ENCODE results near the gene CCDC38.
"Not testable (repeated sequence)": the region's sequence is repeated elsewhere in the genome, so short reads cannot be mapped to it uniquely, and the experiment has no call there.

Gene CCDC38

DNA sequence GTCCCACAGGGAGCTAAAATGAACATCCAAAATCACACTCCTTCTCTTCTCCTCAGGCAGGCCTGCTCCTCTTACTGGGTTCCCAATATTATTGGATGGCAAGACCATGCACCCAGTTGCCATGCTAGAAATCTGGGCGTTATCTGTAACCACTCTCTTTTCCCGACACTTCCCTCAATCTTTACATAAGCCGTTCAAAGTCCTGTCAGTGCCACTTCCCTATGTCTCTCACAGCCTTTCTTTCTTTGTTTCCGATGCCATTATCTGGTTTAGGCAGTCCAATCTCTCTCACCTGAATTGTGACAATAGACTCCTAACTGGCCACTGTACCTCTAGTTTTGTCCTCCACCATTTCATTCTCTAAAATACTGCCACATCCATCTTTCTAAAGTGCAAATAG lies 59.5 kb downstream of the CCDC38 start:
- no peak for DNase-seq (ENCODE audit: low read depth, low spot score)

DNA sequence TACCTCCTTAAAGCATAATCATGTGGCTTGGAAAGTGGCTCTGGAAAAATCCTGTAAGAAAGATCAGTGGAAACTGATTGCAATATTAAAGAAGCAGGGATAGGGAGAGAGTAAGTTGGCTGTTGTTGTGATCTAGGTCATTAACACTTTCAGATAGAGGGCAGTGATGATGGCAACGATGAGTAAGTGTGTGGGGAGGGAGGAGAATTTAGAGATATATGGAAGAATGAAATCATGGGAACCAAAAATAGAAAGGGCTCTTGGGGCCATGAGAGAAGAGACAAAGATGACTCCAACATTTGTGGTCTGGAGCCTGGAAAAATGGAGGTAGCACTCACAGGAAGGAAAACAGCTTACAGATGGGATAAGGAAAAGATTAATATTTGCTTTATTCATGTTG lies 60.3 kb downstream of the CCDC38 start:
- DNase-seq (ENCODE audit: low read depth, low spot score), result no peak

DNA sequence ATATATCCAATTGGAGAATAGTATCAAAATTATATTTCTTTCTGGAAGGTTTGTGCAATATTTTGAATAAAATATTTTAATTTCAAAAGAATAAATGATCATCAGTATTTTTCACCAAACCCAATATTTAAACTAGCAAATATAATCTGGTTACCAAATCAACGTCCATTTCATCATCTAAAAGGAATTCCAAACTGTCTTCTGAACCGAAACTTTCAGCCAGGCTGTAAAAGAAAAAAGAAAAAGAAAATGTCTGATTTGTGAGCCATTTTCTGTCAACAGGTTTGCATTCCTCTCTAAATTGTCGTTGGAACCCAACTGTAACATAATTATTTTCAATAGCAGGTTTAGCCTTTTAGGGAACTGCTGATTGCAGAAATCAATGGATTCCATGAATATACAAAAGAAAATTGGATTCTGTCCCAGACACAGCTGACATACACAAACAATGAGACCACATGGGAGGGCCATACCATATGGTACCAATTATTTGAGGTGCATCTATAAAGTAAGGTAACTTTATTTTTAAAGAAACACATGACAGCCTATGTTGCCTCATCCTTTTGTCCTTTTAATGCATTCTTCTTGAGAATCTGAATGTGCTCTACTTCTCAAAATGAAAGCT lies 61.0 kb downstream of the CCDC38 start:
- DNase-seq (ENCODE audit: low read depth, low spot score), result no peak

DNA sequence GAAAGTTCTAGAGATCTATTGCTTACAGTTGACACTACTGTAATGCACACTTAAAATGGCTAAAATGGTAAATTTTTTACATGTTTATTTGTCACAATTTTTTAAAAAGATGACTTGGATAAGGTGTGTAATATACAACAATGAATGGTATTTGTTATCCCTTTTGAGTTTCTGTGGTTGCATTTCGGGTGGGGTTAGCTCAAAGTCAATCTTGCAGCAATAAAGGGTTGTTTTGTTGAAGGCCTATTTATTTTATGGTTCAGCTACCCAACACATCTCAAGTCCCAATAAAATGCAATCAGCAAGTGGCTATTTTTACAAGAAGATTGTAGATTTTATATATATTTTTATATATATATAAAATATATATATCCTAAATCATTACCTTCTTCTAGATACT lies 61.5 kb downstream of the CCDC38 start:
- no peak for DNase-seq (ENCODE audit: low read depth, low spot score)

DNA sequence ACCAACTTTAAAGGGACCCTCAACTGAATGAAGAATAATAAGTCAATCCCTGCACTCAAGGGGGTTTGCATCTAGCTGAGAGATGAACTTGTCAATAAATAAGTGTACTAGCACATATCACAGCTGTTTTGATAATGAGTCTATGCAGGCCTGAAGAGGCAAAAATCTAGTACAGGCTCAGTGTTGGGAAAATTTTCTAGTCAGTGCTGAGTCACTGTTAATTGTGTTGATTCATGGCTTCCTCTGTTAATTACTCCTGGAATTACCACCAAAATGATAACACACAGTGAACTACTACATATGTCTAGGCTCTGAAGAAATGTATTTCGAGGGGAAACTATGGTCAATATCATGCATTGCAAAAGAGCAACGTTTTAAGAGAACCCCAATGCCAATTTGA lies 64.8 kb downstream of the CCDC38 start:
- DNase-seq (ENCODE audit: low read depth, low spot score), result no peak

DNA sequence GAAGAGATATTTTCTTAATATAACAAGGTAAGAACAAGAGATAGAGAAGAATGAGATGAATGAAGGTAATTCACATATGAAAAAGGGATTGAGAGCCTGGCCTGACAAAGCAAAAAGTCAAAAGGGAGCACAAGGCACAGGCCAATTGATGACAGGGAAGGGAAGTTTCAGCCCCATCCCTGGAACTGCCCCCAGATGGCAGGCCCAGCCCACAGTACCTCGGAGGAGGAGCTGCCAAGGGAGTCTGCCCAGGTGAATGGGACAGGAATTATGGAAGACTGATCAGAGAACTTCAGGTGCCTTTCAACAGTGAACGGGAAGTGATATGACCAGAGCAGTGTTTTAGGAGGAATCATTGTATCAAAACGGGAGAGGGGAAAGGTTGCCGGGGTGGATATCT lies 68.0 kb downstream of the CCDC38 start:
- DNase-seq (ENCODE audit: low read depth, low spot score), result no peak

DNA sequence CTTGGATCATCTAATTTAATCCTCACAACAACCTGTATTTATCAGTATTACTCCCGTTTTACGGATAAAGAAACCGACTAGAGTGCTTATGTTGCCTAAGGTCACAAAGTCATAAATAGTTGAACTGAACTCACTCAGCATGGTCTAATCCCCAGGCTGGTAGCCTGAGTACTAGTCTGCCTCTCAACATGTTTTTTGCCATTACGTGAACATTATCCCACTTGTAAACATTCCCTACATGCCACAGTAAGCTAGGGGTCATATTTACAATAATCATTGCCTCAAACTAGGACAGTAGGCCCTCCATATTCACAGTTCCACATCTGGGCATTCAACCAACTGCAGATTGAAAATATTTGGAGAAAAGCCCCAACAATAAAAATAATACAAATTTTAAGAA lies 71.5 kb downstream of the CCDC38 start:
- DNase-seq (ENCODE audit: low read depth, low spot score), result no peak

DNA sequence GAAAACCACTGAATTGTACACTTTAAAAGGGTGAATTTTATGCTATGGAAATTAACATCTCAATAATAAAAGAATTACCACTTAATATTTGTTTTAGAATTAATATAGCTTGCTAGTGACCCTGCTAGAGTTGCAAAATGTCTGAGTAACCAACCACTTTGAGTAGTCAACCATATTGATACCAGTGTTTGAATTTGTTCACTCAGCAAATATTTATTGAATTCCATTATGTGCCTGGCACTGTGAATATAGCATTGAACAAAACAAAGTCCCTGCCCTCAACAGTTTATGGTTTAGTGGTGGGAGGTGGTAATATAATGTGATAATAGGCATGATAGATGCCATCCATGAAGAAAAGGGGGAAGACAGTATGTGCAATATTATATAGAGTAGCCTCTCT lies 79.1 kb downstream of the CCDC38 start:
- DNase-seq (ENCODE audit: low read depth, low spot score), result no peak

DNA sequence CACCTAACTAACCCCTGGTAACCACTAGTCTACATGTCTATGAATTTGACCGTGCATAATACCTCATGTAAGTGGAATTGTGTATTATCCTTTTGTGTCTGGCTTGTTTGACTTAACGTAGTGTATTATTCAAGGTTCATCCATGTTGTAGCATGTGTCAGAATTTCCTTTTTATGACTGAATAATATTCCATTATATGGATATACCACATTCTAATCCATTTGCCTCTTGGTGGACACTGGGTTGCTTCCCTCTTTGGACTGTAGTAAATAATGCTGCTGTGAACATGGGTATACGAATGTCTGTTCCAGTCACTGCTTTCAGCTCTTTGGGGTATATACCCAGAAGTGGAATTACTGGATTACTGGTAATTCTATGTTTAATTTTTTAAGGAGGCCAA lies 80.4 kb downstream of the CCDC38 start:
- no peak for DNase-seq (ENCODE audit: low read depth, low spot score)

DNA sequence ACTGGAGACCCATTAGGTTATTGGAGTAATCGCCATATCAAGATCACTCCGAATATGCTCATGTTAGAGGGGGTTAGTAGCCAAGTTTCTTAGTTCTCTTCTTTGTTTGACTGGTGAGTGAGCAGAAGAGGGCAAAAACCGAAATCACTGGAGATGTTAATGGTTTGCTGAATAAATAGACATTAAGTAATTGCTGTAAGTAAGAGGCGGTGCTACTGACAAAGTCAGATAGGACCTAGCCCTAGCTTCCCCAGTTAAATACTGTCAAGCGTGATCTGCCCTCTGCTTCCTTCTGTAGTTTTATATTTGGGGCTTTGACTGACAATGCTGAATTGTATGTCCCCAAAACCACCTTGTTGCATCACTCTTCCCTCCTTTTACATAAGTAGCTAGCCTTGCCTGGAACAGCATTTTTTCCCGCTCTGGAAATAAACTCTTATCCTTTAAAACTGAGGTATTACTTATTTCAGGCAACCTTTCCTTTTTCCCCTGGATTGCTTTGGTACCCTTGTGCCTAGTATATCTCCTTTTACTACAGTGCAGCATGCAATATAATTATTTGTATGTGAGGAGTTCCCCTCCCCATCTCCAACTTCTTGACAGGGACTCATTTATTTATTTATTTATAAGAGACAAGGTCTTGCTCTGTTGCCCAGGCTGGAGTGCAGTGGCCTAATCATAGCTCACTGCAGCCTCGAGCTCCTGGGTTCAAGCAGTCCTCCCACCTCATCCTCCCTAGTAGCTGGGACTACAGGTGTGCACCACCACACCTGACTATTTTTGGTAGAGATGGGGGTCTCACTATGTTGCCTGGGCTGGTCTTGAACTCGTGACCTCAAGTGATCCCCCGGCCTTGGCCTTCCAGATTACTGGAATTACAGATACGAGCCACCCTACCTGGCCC lies 82.2 kb downstream of the CCDC38 start:
- DNase-seq (ENCODE audit: low read depth, low spot score), result no peak

DNA sequence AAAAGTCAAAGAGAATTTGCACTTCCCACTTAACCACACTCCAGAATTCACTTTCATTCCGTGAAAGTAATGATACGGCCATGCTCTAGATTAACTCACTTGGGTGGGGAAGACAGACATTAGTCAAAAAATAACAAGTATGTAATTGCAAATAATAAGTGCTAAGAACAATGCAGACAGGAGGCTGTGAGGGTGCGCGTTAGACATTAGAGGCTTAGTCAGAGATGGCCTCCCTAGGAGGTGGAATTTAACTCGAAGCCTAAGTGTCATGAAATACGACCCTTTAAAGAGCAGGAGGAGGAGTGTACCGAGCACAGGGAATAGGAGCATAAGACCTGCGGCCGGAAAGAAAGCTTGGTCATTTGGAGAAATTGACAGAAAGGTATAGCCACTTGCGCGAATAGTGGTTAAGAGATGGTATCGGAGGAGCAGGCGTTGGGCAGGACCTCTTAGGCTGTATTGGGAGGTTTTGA lies 83.0 kb downstream of the CCDC38 start:
- DNase-seq (ENCODE audit: low read depth, low spot score), result no peak

DNA sequence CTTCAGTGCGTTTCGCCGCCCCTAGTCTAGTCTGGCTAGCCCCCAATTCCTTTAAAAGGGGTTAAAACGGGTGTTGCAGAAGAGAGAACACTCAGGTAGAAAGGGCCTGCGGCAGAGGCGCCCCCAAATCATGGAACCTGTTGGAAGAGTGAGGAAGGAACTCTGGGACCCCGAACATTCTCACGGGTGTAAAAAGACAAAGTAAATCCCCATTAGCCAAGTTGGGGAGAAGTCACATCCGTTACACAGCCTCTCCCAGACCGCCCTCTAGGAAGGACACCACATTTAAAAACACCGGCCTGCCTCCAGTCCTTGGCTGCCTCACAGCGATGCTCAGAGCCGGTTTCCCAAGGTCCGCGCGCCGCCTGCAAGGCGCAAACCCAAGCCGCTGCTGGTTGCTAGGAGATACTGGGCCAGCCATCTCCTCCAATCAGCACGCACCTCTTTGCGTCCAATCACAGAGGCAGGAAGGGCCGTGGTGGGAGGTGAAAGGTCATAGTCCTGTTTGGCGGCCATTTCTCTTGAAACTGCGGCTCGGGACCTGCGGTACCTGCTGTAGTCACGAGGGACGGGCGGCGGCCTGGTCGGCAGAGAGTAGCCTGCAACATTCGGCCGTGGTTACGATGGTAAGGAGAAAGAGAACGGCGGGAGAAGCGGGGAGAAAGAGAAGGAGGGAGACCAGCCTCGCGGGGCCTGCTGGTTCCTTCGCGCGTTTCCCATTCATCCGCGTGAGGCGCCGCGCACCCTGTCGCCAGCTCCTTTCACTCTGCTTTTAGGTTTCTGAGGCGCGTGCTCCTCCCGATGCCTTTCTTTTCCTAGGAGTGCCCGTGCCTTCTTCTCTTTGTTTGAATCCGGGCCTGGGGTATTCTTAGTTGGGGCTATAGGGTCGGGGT lies 83.7 kb downstream of the CCDC38 start, which contains the start of gene SNRPF:
SNRPF (plus strand) TSS at position 502 of the 893 bp plus-strand sequence; CDS start at position 624, 122 bp downstream.
- peak; percentile 90 for DNase-seq (ENCODE audit: low read depth, low spot score)

DNA sequence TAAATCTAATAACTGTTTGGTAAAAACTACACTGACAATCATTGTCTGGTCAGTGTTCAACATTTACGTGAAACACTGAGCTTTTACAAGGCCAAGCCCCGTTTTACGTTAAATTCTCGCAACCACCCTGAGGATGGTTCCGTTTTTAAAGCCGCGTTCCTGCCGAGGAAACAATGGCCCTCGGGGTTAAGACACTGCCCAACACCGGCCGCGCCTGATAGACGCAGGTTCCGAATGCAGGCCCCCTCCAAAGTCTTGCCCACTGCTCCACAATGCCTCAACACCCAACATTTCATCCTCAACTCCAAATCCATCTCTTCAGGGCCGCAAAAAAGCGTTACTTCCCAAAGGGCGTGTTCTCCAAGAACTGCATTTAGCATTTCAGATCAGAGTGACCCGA lies 84.6 kb downstream of the CCDC38 start:
- no peak for DNase-seq (ENCODE audit: low read depth, low spot score)

DNA sequence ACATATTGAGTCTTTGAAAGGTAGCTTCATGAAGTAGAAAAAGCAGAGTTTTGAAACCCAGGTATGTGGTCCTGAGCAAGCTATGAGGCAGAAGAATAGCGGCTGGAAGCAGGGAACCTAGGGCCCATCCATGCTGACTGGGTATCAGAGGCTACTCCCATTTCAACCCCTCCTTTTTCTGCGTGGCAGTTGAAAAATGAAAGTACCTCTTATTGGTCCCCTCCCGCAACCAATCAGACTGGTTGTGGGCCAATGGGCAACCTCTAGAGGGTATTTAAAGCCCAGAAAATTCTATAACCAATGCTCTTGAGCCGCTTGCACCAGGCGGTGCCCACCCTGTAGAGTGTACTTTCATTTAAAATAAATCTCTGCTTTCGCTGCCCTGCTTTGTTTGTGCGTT lies 85.3 kb downstream of the CCDC38 start:
- no peak for DNase-seq (ENCODE audit: low read depth, low spot score)

DNA sequence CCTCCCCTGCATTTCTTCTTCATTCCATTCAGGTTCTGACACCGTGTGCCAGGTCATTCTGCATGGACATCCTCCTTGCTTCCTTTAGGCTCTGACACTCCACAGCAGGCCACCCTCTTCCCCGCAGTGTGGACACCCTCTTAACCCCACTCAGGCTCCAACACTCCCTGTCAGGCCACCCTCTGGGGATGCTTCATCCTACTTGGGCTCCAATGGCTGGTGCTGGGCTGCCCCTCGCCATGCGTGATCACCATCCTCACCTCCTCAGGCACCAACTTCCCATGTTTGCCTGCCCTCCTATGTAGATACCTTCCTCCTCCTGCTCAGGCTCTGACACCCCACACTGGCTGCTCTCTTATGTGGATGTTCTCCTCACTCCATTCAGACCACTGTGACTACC lies 90.3 kb downstream of the CCDC38 start:
- no peak for DNase-seq (ENCODE audit: low read depth, low spot score)

DNA sequence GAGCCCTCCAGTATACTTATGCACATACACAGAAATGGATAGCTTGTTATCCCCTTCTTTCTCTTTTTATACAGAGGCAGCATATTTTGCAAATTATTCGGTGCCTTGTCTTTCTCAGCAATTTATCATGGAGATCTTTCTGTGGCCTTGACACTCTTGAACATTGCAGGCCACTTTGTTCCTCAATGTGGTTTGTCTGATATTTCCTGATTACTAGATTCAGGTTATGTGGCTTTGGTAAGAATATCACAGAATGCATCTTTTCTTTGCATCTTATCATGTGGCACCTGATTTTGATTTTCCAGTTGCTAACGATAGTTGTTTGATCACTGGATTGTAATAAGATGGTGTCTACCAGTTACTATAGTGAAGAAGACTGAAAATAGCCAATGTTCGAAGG lies 90.8 kb downstream of the CCDC38 start:
- no peak for DNase-seq (ENCODE audit: low read depth, low spot score)

DNA sequence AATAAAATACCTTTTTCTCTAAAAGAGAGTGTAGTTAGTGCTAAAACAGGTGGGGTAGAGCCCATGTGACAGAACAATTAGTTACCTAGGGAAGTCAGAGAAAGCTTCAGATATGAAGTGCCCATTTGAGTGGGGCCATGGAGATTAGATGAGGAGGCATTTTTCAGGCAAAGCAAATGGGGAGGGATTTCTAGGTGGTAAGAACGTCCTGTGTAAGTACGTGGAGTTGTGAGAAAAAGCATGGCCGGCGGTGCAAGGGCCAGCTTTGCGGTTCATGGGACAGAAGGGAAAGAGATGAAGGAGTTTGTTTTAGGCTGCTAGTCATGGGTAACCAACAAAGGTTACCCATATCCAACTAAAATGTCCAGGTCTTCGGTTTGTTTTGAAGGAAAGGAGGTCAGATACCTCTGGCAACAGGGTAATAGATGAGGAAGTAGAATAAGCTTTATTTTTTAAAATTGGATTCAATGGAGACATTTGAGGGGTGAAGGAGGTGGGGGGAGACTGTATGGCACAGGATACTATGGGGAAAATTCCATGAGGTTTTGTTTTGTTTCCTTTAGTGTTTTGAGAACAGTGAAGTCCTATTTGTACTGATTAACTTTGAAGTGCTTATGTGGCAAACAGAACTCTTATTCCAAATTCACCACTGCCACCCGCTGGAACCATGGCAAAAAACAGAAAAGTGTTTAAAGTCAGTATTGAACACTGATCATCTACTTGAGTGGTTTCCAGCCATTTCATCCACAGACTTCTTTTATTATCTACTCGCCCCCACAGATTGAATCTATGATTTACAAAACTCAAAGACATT lies 93.6 kb downstream of the CCDC38 start:
- DNase-seq (ENCODE audit: low read depth, low spot score), result no peak

DNA sequence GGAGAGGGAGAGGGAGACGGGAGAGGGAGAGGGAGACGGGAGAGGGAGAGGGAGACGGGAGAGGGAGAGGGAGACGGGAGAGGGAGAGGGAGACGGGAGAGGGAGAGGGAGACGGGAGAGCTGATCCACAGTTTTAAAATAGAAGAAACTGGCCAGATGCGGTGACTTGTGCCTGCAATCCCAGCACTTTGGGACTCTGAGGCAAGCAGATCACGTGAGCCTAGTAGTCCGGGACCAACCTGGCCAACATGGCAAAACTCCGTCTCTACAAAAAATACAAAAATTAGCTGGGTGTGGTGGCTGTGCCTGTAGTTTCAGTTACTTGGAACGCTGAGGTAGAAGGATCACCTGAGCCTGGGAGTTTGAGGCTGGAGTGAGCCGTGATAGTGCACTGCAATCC lies 100.0 kb downstream of the CCDC38 start:
- DNase-seq (ENCODE audit: low read depth, low spot score), result not testable (repeated sequence)

DNA sequence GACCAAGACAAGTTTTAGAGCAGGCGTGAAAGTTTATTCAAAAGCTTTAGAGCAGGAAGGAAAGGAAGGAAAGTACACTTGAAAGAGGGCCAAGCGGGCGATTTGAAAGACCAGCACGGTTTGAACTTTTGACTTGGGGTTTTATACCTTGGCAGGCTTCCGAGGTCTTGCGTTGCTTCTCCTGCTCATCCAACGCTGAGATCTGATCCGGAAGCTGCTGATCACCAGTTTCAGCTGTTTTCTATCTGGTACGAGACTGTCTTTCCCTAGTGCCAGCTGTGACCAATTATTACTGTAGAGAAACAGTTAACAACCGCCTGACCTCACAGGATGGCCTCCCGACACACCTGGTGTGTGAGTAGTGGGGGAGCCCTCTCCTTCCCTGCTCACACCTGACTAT lies 104.3 kb downstream of the CCDC38 start:
- DNase-seq (ENCODE audit: low read depth, low spot score), result no peak

DNA sequence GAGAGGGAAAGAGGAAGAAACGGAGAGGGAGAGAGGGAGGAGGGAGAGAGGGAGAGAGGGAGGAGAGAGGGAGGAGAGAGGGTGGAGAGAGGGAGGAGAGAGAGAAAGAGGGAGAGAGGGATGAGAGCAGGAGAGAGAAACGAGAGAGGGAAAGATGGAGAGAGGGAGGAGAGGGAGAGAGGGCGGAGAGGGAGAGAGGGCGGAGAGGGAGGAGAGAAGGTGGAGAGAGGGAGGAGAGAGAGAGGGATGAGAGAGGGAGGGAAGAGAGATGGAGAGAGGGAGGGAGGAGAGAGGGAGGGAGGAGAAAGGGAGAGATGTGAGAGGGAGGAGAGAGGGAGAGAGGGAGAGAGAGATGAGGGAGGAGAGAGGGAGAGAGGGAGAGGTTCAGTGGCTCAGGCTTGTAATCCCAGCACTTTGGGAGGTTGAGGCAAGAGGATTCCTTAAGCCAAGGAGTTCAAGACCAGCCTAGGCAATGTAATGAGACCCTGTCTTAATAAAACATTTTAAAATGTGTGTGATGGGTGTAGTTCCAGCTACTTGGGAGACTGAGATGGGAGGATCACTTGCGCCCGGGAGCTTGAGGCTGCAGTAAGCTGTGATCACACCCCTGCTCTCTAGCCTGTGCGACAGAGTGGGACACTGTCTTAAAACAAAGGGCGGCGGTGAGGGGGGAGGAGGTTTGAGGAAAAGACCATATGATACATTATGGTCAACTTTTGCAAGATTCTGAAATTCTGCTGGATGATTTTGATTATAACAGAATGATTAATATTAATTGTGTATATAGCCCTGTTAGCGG lies 105.0 kb downstream of the CCDC38 start:
- DNase-seq (ENCODE audit: low read depth, low spot score), result no peak

Data from activated CD4-positive, CD25-positive, alpha-beta regulatory T cell treated with anti-CD3 and anti-CD28 coated beads, Interleukin-2, amount 50 U/mL, for 16 hours (primary cell).